ENCODE measurements around the gene PLSCR4.

- TF ChIP-seq CTCF (IDR thresholded peaks at IDR 0.05) (no peak), POLR2A (IDR thresholded peaks at IDR 0.05) (no peak)
These were observed 24.6 kb upstream of the PLSCR4 start for GRCh38 chr3:146275476-146275875.

All from transverse colon (tissue), 3 donors.